GM21390 (cell line): Measurements from ENCODE around the gene SEMA4G.

Experiments used
- ATAC-seq: cut with Tn5 transposase; IDR thresholded peaks from one replicate; pipeline ENCODE4 v1.9.1; 2021; ENCODE audit not compliant: unreplicated experiment

The SEMA4G gene

GRCh38 chr10:100986952-100987684 is 17.8 kb downstream of the SEMA4G start, which contains the start of the genes MRPL43 and TWNK:
MRPL43 (minus strand) TSS chr10:100987497; CDS start chr10:100987443, 54 bp downstream.
TWNK (plus strand) TSS chr10:100987543; CDS start chr10:100988211, 668 bp downstream.
- peak; percentile 88 for ATAC-seq

GRCh38 chr10:100987685-100988049 is 18.4 kb downstream of the SEMA4G start:
- ATAC-seq: no peak

- no peak for ATAC-seq
Measured at GRCh38 chr10:100988166-100988565, 18.9 kb downstream of the SEMA4G start.

GRCh38 chr10:100989088-100989487 is 19.8 kb downstream of the SEMA4G start:
- no peak for ATAC-seq

GRCh38 chr10:100993986-100994708 is 24.8 kb downstream of the SEMA4G start:
- ATAC-seq: no peak

GRCh38 chr10:100995181-100995580 is 25.9 kb downstream of the SEMA4G start:
- no peak for ATAC-seq

GRCh38 chr10:100996678-100997359 is 27.5 kb downstream of the SEMA4G start:
- peak; percentile 25 for ATAC-seq

- ATAC-seq: peak; percentile 34
Measured at GRCh38 chr10:100997360-100998182, 28.3 kb downstream of the SEMA4G start.

GRCh38 chr10:100998183-100998990 is 29.1 kb downstream of the SEMA4G start:
- peak; percentile 33 for ATAC-seq

GRCh38 chr10:100998991-100999741 is 29.9 kb downstream of the SEMA4G start:
- peak; percentile 41 for ATAC-seq

GRCh38 chr10:100999742-101000126 is 30.4 kb downstream of the SEMA4G start, which contains the start of gene LZTS2:
LZTS2 (plus strand) TSS chr10:100999808; CDS start chr10:101002539, 2,731 bp downstream.
- no peak for ATAC-seq

GRCh38 chr10:101000127-101000914 is 31.0 kb downstream of the SEMA4G start:
- no peak for ATAC-seq

- no peak for ATAC-seq
Measured at GRCh38 chr10:101000915-101001658, 31.8 kb downstream of the SEMA4G start.

GRCh38 chr10:101001659-101002035 is 32.3 kb downstream of the SEMA4G start:
- ATAC-seq: no peak

- ATAC-seq: no peak
Measured at GRCh38 chr10:101002456-101002855, 33.2 kb downstream of the SEMA4G start.

- ATAC-seq: no peak
Measured at GRCh38 chr10:101003639-101004206, 34.4 kb downstream of the SEMA4G start.

GRCh38 chr10:101005361-101005760 is 36.1 kb downstream of the SEMA4G start:
- no peak for ATAC-seq
